ENCODE data around the gene TMEM175.
"Not testable (repeated sequence)": the region's sequence is repeated elsewhere in the genome, so short reads cannot be mapped to it uniquely, and the experiment has no call there.

TMEM175 gene

GRCh38 chr4:993111-994029 is 61.1 kb downstream of the TMEM175 start, which contains the start of gene SLC26A1:
Gene SLC26A1, minus strand, starts transcription at chr4:993404. Its CDS starts 1,701 bp downstream, at chr4:991703.
- DNase-seq, result no peak

DNA sequence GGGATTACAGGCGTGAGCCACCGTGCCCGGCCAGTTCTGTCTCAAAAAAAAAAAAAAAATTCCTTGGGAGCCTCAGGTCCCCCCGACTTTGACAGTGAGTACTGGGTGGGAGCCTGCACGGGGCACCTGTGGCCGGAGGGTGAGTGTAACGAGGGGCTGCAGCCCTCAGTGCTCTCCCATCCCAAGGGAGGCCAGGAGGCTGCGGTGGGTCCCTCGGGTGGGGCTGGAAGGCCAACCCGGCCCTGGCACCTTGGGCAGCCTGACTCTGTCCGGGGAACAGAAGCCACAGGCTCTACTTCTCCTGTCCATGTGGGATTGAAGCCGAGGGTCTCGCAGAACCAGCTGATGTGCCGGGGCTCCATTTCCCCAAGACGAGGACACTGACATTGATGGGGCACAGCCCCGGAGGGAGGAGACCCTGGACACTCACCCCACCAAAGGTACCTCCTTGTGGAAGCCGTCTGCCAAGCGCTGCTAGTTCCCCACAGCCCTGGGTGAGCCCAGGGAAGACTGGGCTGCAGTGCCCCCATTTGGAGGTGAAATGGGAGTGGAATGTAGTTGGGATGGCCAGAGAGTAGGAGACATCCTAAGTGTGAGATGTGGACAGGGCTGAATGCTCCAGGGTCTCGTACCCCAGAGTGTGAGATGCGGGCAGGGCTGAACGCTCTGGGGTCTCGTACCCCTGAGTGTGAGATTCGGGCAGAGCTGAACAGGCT is 63.2 kb downstream of the TMEM175 start:
- no peak for DNase-seq

DNA sequence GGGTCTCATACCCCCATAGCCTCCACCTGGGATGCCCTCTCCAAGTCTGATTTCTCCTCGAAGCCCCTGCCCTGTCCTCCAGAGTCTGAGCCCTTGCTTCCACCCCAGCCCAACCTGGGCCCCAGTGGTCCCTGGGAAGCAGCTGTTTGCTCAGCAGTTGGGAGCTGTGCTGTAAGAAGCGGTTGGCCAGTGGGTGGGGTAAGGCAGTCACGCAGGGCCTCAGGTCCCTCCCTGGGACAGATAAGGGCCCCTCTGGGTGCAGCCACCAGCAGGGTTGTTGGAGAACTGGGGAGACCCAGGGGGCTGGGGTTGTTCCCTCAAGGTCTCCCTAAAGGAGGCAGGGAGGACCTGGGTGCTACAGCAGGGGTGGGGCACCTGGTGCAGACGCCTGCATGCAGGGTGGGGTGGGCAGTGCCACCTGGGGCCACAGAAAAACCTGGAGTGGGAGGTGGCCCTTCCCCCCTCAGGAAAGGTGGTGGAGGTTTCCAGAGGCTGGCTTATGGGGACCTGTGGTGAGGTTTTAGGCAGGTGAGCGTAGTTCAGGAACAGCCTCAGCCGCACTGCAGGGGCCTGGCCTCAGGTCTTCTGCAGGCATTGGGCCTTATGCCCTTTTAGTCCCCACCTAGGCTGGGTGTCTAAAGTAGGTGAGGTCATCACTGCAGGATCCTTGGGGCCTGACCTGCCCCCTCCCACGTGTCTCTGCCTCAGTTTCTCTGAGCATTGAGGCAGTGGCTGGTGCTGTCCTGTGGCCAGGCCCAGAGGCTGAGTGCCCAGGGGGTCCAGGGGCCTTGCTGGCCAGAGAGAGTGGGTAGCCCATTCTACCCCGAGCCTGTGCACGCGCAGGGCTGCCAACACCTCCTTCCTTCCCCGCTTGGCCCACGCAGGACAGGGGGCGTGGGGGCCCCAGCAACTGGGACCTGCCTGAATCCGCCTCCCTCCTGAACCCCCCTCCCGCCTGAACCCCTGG is 64.1 kb downstream of the TMEM175 start:
- no peak for DNase-seq

GRCh38 chr4:996997-997374 is 64.7 kb downstream of the TMEM175 start:
- no peak for DNase-seq

GRCh38 chr4:997375-998071 is 65.3 kb downstream of the TMEM175 start:
- no peak for DNase-seq

DNA sequence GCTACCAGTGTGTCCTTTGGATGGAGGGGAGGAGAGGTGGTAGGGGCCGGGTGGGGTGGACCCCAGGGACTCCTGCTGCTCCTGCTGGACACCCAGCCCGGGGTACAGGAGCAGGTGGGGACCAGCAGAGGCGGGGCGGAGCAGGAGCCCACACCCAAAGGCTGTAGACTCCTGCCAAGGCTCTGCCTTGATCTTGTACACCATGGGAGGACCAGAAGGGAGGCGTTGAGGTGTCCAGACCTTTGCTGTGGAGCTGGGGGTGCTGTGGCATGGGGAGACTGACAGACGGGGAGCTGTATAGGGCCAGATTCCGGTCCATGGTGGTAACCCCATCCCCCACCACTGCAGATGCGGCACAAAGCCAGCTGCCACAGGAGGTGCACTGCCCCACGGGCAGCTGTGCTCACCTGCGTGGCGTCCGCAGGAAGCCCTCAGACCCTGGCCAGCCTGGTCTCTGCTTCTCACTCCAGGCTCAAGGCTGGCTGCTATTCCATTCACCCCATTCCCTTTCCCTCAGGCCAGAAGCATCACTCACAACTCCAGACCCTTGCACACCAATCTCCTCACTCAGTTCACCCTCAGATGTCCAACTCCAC is 65.9 kb downstream of the TMEM175 start:
- DNase-seq, result no peak

- DNase-seq, result not testable (repeated sequence)
These were observed 67.1 kb downstream of the TMEM175 start for GRCh38 chr4:999240-999863.

DNA sequence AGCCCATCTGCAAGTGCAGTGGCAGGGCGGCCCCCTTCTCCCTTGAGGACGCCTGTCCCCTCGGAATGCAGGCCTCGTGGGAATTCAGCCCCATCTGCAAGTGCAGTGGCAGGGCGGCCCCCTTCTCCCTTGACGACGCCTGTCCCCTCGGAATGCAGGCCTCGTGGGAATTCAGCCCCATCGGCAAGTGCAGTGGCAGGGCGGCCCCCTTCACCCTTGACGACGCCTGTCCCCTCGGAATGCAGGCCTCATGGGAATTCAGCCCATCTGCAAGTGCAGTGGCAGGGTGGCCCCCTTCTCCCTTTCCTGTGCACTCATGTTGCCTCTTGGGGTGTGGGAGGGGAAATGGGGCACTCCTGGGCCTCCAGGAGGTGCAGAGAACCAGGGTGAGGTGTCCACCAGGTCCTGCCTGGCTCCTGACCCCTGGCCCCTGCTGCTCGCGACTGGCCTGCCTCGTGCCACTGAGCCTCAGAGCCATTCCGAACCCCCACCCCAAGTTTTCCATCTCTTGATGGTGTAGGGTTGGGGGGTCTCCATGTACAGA is 67.7 kb downstream of the TMEM175 start:
- no peak for DNase-seq

GRCh38 chr4:1000686-1001260 is 68.5 kb downstream of the TMEM175 start:
- no peak for DNase-seq

GRCh38 chr4:1001561-1002130 is 69.4 kb downstream of the TMEM175 start:
- DNase-seq, result no peak

GRCh38 chr4:1002131-1002630 is 69.9 kb downstream of the TMEM175 start:
- DNase-seq, result no peak

- no peak for DNase-seq
These were observed 70.5 kb downstream of the TMEM175 start for GRCh38 chr4:1002631-1003251.

- no peak for DNase-seq
These were observed 71.2 kb downstream of the TMEM175 start for GRCh38 chr4:1003271-1004070.

DNA sequence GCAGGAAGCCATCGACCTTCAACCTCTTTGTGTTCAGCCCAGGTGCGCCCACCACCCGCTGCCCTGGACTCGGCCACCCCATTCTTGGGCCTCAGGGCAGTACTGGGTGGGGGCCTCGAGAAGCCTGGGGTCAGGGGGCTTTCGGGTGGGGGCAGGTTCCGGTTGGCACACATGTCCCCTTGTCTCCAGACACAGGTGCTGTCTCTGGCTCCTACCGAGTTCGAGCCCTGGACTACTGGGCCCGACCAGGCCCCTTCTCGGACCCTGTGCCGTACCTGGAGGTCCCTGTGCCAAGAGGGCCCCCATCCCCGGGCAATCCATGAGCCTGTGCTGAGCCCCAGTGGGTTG is 71.8 kb downstream of the TMEM175 start:
- DNase-seq, result no peak

GRCh38 chr4:1004557-1005485 is 72.6 kb downstream of the TMEM175 start:
- DNase-seq, result no peak

- no peak for DNase-seq
These were observed 74.6 kb downstream of the TMEM175 start for GRCh38 chr4:1006856-1007255.

Data from RPMI8226 (cell line).